ENCODE results near the gene DCHS1. TPM values are rescaled to one million over a fixed set of nuclear protein-coding genes. Genes with fewer than 3 reads are reported as not detected.

The DCHS1 gene
- total and polyA plus RNA-seq, 9 of the 15 experiments (the other 6 are each of a cell fraction or from before 2014, with no cell fraction given): 0.04 to 0.49 (median 0.14) TPM; not detected in 2

- TF ChIP-seq, protein P1, sequence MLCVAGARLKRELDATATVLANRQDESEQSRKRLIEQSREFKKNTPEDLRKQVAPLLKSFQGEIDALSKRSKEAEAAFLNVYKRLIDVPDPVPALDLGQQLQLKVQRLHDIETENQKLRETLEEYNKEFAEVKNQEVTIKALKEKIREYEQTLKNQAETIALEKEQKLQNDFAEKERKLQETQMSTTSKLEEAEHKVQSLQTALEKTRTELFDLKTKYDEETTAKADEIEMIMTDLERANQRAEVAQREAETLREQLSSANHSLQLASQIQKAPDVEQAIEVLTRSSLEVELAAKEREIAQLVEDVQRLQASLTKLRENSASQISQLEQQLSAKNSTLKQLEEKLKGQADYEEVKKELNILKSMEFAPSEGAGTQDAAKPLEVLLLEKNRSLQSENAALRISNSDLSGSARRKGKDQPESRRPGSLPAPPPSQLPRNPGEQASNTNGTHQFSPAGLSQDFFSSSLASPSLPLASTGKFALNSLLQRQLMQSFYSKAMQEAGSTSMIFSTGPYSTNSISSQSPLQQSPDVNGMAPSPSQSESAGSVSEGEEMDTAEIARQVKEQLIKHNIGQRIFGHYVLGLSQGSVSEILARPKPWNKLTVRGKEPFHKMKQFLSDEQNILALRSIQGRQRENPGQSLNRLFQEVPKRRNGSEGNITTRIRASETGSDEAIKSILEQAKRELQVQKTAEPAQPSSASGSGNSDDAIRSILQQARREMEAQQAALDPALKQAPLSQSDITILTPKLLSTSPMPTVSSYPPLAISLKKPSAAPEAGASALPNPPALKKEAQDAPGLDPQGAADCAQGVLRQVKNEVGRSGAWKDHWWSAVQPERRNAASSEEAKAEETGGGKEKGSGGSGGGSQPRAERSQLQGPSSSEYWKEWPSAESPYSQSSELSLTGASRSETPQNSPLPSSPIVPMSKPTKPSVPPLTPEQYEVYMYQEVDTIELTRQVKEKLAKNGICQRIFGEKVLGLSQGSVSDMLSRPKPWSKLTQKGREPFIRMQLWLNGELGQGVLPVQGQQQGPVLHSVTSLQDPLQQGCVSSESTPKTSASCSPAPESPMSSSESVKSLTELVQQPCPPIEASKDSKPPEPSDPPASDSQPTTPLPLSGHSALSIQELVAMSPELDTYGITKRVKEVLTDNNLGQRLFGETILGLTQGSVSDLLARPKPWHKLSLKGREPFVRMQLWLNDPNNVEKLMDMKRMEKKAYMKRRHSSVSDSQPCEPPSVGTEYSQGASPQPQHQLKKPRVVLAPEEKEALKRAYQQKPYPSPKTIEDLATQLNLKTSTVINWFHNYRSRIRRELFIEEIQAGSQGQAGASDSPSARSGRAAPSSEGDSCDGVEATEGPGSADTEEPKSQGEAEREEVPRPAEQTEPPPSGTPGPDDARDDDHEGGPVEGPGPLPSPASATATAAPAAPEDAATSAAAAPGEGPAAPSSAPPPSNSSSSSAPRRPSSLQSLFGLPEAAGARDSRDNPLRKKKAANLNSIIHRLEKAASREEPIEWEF (CRISPR knock-in tag; IDR thresholded peaks at IDR 0.05): no peak
- TF ChIP-seq ZBTB49 (CRISPR knock-in tag; IDR thresholded peaks at IDR 0.05; ENCODE audit: borderline replicate concordance) (no peak), POLR2AphosphoS5 (IDR thresholded peaks at IDR 0.05; ENCODE audit: control insufficient read depth, insufficient read depth, low read depth, low read length) (0 out of 2 replicates have a peak, but pooled peaks have one; percentile 39), BCLAF1 (IDR thresholded peaks at IDR 0.05; ENCODE audit: borderline replicate concordance in 1 of 2, control insufficient read depth in 1 of 2, low read depth in 2 of 2, low read length in 1 of 2) (no peak), ZNF124 (CRISPR knock-in tag; IDR thresholded peaks at IDR 0.05) (no peak), RFX7 (CRISPR knock-in tag; IDR thresholded peaks at IDR 0.05) (no peak), PHF20 (IDR thresholded peaks at IDR 0.05; ENCODE audit: partially characterized antibody) (no peak), USF2 (CRISPR knock-in tag; IDR thresholded peaks at IDR 0.05) (no peak), TCF7L2 (IDR thresholded peaks at IDR 0.05; ENCODE audit: low read depth, low read length) (no peak)
- TF ChIP-seq, protein P2, sequence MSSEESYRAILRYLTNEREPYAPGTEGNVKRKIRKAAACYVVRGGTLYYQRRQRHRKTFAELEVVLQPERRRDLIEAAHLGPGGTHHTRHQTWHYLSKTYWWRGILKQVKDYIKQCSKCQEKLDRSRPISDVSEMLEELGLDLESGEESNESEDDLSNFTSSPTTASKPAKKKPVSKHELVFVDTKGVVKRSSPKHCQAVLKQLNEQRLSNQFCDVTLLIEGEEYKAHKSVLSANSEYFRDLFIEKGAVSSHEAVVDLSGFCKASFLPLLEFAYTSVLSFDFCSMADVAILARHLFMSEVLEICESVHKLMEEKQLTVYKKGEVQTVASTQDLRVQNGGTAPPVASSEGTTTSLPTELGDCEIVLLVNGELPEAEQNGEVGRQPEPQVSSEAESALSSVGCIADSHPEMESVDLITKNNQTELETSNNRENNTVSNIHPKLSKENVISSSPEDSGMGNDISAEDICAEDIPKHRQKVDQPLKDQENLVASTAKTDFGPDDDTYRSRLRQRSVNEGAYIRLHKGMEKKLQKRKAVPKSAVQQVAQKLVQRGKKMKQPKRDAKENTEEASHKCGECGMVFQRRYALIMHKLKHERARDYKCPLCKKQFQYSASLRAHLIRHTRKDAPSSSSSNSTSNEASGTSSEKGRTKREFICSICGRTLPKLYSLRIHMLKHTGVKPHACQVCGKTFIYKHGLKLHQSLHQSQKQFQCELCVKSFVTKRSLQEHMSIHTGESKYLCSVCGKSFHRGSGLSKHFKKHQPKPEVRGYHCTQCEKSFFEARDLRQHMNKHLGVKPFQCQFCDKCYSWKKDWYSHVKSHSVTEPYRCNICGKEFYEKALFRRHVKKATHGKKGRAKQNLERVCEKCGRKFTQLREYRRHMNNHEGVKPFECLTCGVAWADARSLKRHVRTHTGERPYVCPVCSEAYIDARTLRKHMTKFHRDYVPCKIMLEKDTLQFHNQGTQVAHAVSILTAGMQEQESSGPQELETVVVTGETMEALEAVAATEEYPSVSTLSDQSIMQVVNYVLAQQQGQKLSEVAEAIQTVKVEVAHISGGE (CRISPR knock-in tag; IDR thresholded peaks at IDR 0.05): no peak
Observed at GRCh38 chr11:6604081-6604626, 51.5 kb downstream of the DCHS1 start (continued).

All from K562 (cell line).